ENCODE results near the gene ERBB4. TPM values are rescaled to one million over a fixed set of nuclear protein-coding genes. Genes with fewer than 3 reads are reported as not detected.

The ERBB4 gene
- total RNA-seq, 2 experiments from 2014 or later, result not detected

- no peaks in the 10 kb centered on the region for H3K9me3 ChIP-seq (ENCODE audit: low read length)
- H3K27ac ChIP-seq (ENCODE audit: low read depth, low read length, poor library complexity, severe bottlenecking), result no peak overlapping the region
- no TSS peak for BruUV-seq (replicated peaks)
- no peaks in the 10 kb centered on the region for H3K4me1 ChIP-seq (ENCODE audit: insufficient read depth, low read length, poor library complexity, severe bottlenecking)
- ChIA-PET CTCF (ENCODE audit: unreplicated experiment) (no interaction called here), POLR2A (no interaction called here)
- no peak overlapping the region for H2AFZ ChIP-seq (ENCODE audit: low read length)
- DNase-seq (ENCODE audit: low spot score), result no peak
- H3K4me3 ChIP-seq (ENCODE audit: low read depth, low read length, poor library complexity, severe bottlenecking), result no peak overlapping the region
- no peaks in the 10 kb centered on the region for H3K36me3 ChIP-seq (ENCODE audit: insufficient read depth, low read length)
- intact Hi-C loops (cut with micrococcal nuclease; ENCODE audit: unreplicated experiment), result no loop called here
- no peaks in the 10 kb centered on the region for H4K20me1 ChIP-seq (ENCODE audit: insufficient read depth, low read length)
- no peaks in the 10 kb centered on the region for H3K9me2 ChIP-seq (ENCODE audit: insufficient read depth, low read length)
- H3K79me2 ChIP-seq (ENCODE audit: insufficient read depth, low read depth, low read length), result no peaks in the 10 kb centered on the region
- no peak for TF ChIP-seq EZH2phosphoT487 (IDR thresholded peaks at IDR 0.05; ENCODE audit: borderline replicate concordance, low read depth, low read length)
- no peak for TF ChIP-seq CTCF (conservative IDR thresholded peaks at IDR 0.05; ENCODE audit: low read length)
- H3K4me2 ChIP-seq (ENCODE audit: low read length), result no peak overlapping the region
Measured at GRCh38 chr2:212089873-212090272, 448.7 kb downstream of the ERBB4 start.

- CTCF ChIA-PET (ENCODE audit: unreplicated experiment), result no interaction called here
Measured at GRCh38 chr2:212088353-212088752, 450.2 kb downstream of the ERBB4 start.

More at GRCh38 chr2:212088353-212088752, 450.2 kb downstream of the ERBB4 start:
- intact Hi-C loops (cut with micrococcal nuclease; ENCODE audit: unreplicated experiment), result no loop called here
- Histone ChIP-seq H4K20me1 (ENCODE audit: insufficient read depth, low read length) (no peaks in the 10 kb centered on the region), H3K4me3 (ENCODE audit: low read depth, low read length, poor library complexity, severe bottlenecking) (no peak overlapping the region), H3K79me2 (ENCODE audit: insufficient read depth, low read depth, low read length) (no peaks in the 10 kb centered on the region), H3K9me3 (ENCODE audit: low read length) (no peaks in the 10 kb centered on the region), H3K4me1 (ENCODE audit: insufficient read depth, low read length, poor library complexity, severe bottlenecking) (no peaks in the 10 kb centered on the region), H3K4me2 (ENCODE audit: low read length) (no peak overlapping the region), H3K36me3 (ENCODE audit: insufficient read depth, low read length) (no peaks in the 10 kb centered on the region), H3K27ac (ENCODE audit: low read depth, low read length, poor library complexity, severe bottlenecking) (no peak overlapping the region), H3K9me2 (ENCODE audit: insufficient read depth, low read length) (no peaks in the 10 kb centered on the region), H2AFZ (ENCODE audit: low read length) (no peak overlapping the region)
- POLR2A ChIA-PET, result no interaction called here
- no TSS peak for BruUV-seq (replicated peaks)
- DNase-seq (ENCODE audit: low spot score), result no peak
- TF ChIP-seq EZH2phosphoT487 (IDR thresholded peaks at IDR 0.05; ENCODE audit: borderline replicate concordance, low read depth, low read length) (no peak), CTCF (conservative IDR thresholded peaks at IDR 0.05; ENCODE audit: low read length) (no peak)
